GM06990 (cell line): ENCODE results near the gene MED12.

Experiments used
- DNase-seq: peaks from one replicate; pipeline ENCODE4 v3.0.0-alpha.2; 2011; ENCODE audit not compliant: insufficient read length; ENCODE audit errors: extremely low read depth
- H3K27me3 ChIP-seq: replicated peaks from 2 replicates; pipeline ENCODE4 v1.6.0; 2011; ENCODE audit warnings: low read length; ENCODE audit not compliant: control insufficient read depth, insufficient read depth
- H3K36me3 ChIP-seq: 2 replicates; pipeline ENCODE4 v1.5.1; 2011; ENCODE audit warnings: low read length; ENCODE audit not compliant: control insufficient read depth, insufficient read depth
- H3K4me3 ChIP-seq: replicated peaks from 2 replicates; pipeline ENCODE4 v1.5.1; 2011; ENCODE audit warnings: low read depth, mild to moderate bottlenecking, control low read depth, low read length
- CTCF ChIP-seq: IDR thresholded peaks from 2 replicates; pipeline ENCODE4 v1.5.1; 2011; ENCODE audit warnings: low read length, control low read depth, mild to moderate bottlenecking, inconsistent platforms; ENCODE audit not compliant: insufficient read depth, poor library complexity, severe bottlenecking

The MED12 gene

GRCh38 chrX:71118032-71118984, at the start of gene MED12:
TSS of gene MED12 (plus strand) at chrX:71118596. CDS start at chrX:71118755, 159 bp downstream.
- no peak for TF ChIP-seq CTCF
- Histone ChIP-seq H3K4me3 (peak within 1 kb of the TSS; percentile 74), H3K27me3 (no peaks in the 10 kb centered on the region), H3K36me3 (peaks cover 8% of the 10 kb centered on the region)
- DNase-seq, result peak; percentile 89

GRCh38 chrX:71070531-71070930, 47.9 kb upstream of the MED12 start:
- TF ChIP-seq CTCF, result no peak
- no peak for DNase-seq
- H3K4me3 ChIP-seq, result no peak overlapping the region
- H3K27me3 ChIP-seq, result no peaks in the 10 kb centered on the region
- H3K36me3 ChIP-seq, result no peaks in the 10 kb centered on the region

DNA sequence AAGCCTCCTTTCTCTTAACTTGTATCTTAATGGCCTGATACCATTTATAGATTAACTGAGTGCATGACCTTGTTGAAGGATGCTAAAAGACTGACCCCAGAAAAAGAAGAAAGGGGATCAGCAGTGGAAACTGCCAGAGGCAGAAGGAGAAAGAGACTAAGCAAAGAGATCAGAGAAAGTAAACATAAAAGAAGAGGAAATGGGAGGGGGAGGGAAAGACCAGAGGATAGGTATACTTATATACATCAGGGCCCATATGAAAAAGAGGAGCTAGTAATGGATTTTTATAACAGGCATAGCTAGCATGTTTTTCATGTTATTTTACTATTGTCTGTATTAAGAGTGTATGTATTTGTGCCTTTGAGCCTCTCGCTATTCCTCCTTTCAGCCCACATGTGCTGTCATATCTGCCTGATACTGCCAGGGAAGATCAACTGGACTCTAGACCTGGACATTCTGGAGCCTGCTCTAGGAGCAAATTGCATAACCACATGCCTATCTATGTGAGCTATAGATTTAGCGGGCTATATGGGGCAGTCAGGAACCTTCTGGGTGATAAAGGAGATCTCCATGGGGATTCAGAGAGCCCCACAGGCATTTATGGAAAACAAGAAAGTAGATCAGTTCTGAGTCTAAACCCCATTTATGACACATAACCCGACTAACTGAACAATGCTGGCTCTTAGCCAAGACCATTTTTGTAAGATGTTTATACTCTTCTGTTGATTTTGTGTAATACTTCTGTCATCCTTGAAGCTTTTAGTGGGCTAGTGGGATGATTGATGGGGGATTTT, 36.9 kb upstream of the MED12 start:
- Histone ChIP-seq H3K27me3 (no peaks in the 10 kb centered on the region), H3K36me3 (no peaks in the 10 kb centered on the region), H3K4me3 (no peak overlapping the region)
- TF ChIP-seq CTCF, result no peak
- no peak for DNase-seq

- TF ChIP-seq CTCF, result no peak
- H3K4me3 ChIP-seq, result no peak overlapping the region
- DNase-seq, result no peak
- no peaks in the 10 kb centered on the region for H3K36me3 ChIP-seq
- no peaks in the 10 kb centered on the region for H3K27me3 ChIP-seq
These were observed 36.2 kb upstream of the MED12 start for GRCh38 chrX:71082124-71082647.

- DNase-seq, result no peak
- no peak for TF ChIP-seq CTCF
These were observed 35.6 kb upstream of the MED12 start for GRCh38 chrX:71082822-71083221.

More at GRCh38 chrX:71082822-71083221, 35.6 kb upstream of the MED12 start:
- H3K36me3 ChIP-seq, result no peaks in the 10 kb centered on the region
- no peaks in the 10 kb centered on the region for H3K27me3 ChIP-seq
- H3K4me3 ChIP-seq, result no peak overlapping the region
